ENCODE results near the gene SEMG2.

The SEMG2 gene

DNA sequence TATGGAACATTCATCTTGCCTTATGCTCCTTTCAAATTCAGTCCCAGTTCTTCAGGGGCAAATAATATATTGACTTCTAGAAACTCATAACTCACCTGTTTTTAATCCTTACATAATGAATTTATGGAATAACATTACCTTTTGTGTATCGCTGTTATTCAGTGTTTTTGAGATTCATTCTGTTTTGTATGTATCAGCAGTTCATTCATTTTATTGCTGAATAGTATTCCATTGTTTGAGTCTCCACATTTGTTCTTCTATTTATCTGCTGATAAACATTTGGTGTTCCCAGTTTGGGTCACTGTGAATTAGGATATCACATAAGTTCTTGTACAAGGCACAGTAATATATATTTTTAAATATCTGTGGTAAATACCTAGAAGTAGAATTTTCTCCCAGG lies 5.1 kb downstream of the SEMG2 start:
- Histone ChIP-seq H3K9me3 (ENCODE audit: control insufficient read depth, low read length) (no peaks in the 10 kb centered on the region), H3K27me3 (replicated peaks; ENCODE audit: control insufficient read depth, insufficient read depth, low read length, poor library complexity, severe bottlenecking) (no peaks in the 10 kb centered on the region), H3K36me3 (ENCODE audit: control insufficient read depth, insufficient read depth, low read length) (no peaks in the 10 kb centered on the region), H3K4me1 (ENCODE audit: control insufficient read depth, insufficient read depth, low read length, poor library complexity, severe bottlenecking) (no peaks in the 10 kb centered on the region), H3K4me3 (ENCODE audit: insufficient read depth, low read depth, low read length, poor library complexity, severe bottlenecking) (no peak overlapping the region), H3K27ac (ENCODE audit: insufficient read depth, low read length, poor library complexity, severe bottlenecking) (no peak overlapping the region)
- DNase-seq = no peak

DNA sequence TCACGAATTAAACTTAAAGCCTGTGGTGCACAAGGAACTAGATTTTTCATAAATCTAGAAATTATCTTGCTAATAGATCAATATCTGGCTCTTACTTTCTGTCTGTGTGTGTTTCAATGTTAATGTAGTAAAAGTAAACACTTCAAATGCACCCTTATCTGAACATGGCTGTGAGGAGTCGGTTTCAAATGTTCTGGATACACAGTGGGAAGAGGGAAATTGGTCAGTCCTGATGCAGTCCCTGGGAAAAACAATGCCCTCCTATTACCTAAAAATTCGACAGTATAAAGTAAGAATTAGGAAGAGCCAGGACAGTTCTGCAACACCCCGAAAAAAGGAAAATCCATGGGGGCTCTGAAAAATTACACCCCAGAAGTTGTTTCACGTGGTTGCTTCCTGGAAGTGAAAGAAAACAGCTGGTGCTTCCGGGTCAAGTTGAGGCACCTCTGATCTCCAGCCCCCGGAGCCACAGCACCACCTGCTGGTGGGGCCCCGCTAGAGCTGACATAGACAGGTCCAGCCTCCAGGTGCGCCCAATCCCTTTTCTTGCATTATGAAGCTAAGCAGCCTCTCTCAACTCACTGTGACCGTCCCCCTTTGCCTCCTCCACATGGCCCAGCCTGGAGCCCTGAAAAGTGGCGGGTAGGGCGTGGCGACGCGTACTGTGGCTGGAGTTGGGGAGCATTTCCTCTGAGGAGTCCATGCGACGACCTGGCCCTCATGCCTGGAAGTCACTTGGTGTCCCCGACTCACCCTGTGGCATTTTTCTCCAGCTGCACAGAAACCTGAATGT lies 8.3 kb downstream of the SEMG2 start:
- H3K27ac ChIP-seq (ENCODE audit: insufficient read depth, low read length, poor library complexity, severe bottlenecking) = no peak overlapping the region
- no peaks in the 10 kb centered on the region for H3K27me3 ChIP-seq (replicated peaks; ENCODE audit: control insufficient read depth, insufficient read depth, low read length, poor library complexity, severe bottlenecking)
- no peak overlapping the region for H3K4me3 ChIP-seq (ENCODE audit: insufficient read depth, low read depth, low read length, poor library complexity, severe bottlenecking)
- no peaks in the 10 kb centered on the region for H3K9me3 ChIP-seq (ENCODE audit: control insufficient read depth, low read length)
- H3K36me3 ChIP-seq (ENCODE audit: control insufficient read depth, insufficient read depth, low read length) = no peaks in the 10 kb centered on the region
- H3K4me1 ChIP-seq (ENCODE audit: control insufficient read depth, insufficient read depth, low read length, poor library complexity, severe bottlenecking) = no peaks in the 10 kb centered on the region
- DNase-seq = peak in 1 of 3 donors; percentile 6

DNA sequence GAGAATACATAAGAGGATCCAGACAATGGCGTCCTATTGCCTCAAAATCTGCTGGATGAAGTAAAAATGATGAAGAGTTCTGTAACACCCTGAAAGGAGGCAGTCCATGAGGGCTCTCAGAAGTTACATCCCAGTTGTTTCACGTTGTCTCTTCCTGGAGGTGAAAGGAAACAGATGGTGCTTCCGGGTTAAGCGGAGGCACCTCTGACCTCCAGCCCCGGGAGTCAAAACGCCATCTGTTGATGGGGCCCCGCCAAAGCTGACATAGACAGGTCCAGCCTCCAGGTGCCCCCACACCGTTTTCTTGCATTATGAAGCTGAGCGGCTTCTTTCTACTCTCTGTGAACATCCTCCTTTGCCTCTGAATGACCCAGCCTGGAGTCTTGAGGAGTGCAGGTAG lies 9.5 kb downstream of the SEMG2 start:
- H3K4me1 ChIP-seq (ENCODE audit: control insufficient read depth, insufficient read depth, low read length, poor library complexity, severe bottlenecking) = no peaks in the 10 kb centered on the region
- no peaks in the 10 kb centered on the region for H3K36me3 ChIP-seq (ENCODE audit: control insufficient read depth, insufficient read depth, low read length)
- no peak overlapping the region for H3K4me3 ChIP-seq (ENCODE audit: insufficient read depth, low read depth, low read length, poor library complexity, severe bottlenecking)
- DNase-seq = no peak
- H3K27ac ChIP-seq (ENCODE audit: insufficient read depth, low read length, poor library complexity, severe bottlenecking) = no peak overlapping the region
- H3K27me3 ChIP-seq (replicated peaks; ENCODE audit: control insufficient read depth, insufficient read depth, low read length, poor library complexity, severe bottlenecking) = no peaks in the 10 kb centered on the region
- H3K9me3 ChIP-seq (ENCODE audit: control insufficient read depth, low read length) = no peaks in the 10 kb centered on the region

DNA sequence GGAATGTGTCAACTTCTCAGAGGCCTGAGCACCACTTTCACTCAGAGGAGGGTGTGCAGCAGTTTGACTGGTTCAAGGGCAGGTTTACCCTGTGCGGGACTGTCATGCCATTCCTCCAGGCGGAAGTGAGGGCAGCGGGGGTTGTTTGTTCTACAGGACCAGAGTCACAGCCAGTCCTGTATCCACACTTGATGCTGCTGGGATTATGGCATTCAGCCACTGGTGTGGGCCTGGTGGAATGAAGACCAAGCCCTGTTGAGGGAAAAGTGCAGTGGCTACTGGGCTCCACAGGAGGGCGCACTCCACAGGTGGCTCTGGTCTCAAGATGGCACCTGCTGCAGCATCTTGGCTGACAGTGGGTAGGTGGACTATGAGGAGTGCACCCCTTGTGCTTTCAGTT lies 14.8 kb downstream of the SEMG2 start:
- no peak for DNase-seq
- no peaks in the 10 kb centered on the region for H3K36me3 ChIP-seq (ENCODE audit: control insufficient read depth, insufficient read depth, low read length)
- no peak overlapping the region for H3K27ac ChIP-seq (ENCODE audit: insufficient read depth, low read length, poor library complexity, severe bottlenecking)
- no peaks in the 10 kb centered on the region for H3K4me1 ChIP-seq (ENCODE audit: control insufficient read depth, insufficient read depth, low read length, poor library complexity, severe bottlenecking)
- peaks cover 4% of the 10 kb centered on the region for H3K27me3 ChIP-seq (replicated peaks; ENCODE audit: control insufficient read depth, insufficient read depth, low read length, poor library complexity, severe bottlenecking)
- no peak overlapping the region for H3K4me3 ChIP-seq (ENCODE audit: insufficient read depth, low read depth, low read length, poor library complexity, severe bottlenecking)
- no peaks in the 10 kb centered on the region for H3K9me3 ChIP-seq (ENCODE audit: control insufficient read depth, low read length)

DNA sequence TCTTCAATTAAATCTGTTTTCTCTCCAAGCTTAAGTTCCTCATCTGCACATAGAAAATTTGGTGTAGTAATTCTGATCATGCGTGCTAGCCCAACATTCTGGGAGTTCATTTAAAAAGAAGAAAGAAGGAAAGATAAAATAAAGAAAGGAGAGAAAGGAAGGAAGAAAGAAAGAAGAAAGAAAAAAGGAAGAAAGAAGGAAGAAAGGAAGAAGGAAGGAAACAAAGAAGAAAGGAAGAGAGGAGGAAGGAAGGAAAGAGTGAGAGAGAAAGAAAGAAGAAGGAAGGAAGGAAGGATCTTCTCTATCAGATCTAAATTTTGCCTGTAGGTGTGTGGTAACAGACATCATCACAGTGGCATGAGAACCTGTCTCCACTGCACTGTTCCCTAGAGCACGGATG lies 17.0 kb downstream of the SEMG2 start:
- Histone ChIP-seq H3K36me3 (ENCODE audit: control insufficient read depth, insufficient read depth, low read length) (no peaks in the 10 kb centered on the region), H3K9me3 (ENCODE audit: control insufficient read depth, low read length) (no peaks in the 10 kb centered on the region), H3K27me3 (replicated peaks; ENCODE audit: control insufficient read depth, insufficient read depth, low read length, poor library complexity, severe bottlenecking) (peaks cover 4% of the 10 kb centered on the region), H3K4me3 (ENCODE audit: insufficient read depth, low read depth, low read length, poor library complexity, severe bottlenecking) (no peak overlapping the region), H3K4me1 (ENCODE audit: control insufficient read depth, insufficient read depth, low read length, poor library complexity, severe bottlenecking) (no peaks in the 10 kb centered on the region), H3K27ac (ENCODE audit: insufficient read depth, low read length, poor library complexity, severe bottlenecking) (no peak overlapping the region)
- DNase-seq = no peak

DNA sequence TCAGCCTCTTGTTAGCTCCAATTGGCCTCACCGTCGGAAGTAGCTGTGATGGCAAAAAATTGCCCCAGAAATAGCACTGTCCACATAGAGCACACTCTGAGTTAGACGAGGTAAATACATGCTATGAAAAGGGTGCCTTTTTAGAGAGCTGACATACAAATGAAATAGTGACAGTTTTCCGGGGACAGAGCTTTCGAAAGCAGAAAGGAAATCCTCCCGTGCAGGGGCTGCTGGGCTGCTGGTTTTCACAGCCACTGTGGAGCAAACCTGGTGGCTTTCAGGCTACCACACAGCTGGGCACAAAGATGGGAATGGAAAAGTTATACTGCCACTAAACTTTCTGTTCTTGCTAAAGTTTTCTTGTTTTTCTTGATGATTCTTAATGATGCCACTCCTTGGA lies 24.9 kb downstream of the SEMG2 start:
- no peak for DNase-seq
- H3K27ac ChIP-seq (ENCODE audit: insufficient read depth, low read length, poor library complexity, severe bottlenecking) = no peak overlapping the region
- H3K4me1 ChIP-seq (ENCODE audit: control insufficient read depth, insufficient read depth, low read length, poor library complexity, severe bottlenecking) = no peaks in the 10 kb centered on the region
- peaks cover 9% of the 10 kb centered on the region for H3K27me3 ChIP-seq (replicated peaks; ENCODE audit: control insufficient read depth, insufficient read depth, low read length, poor library complexity, severe bottlenecking)
- H3K36me3 ChIP-seq (ENCODE audit: control insufficient read depth, insufficient read depth, low read length) = no peaks in the 10 kb centered on the region
- no peak overlapping the region for H3K4me3 ChIP-seq (ENCODE audit: insufficient read depth, low read depth, low read length, poor library complexity, severe bottlenecking)
- H3K9me3 ChIP-seq (ENCODE audit: control insufficient read depth, low read length) = no peaks in the 10 kb centered on the region

DNA sequence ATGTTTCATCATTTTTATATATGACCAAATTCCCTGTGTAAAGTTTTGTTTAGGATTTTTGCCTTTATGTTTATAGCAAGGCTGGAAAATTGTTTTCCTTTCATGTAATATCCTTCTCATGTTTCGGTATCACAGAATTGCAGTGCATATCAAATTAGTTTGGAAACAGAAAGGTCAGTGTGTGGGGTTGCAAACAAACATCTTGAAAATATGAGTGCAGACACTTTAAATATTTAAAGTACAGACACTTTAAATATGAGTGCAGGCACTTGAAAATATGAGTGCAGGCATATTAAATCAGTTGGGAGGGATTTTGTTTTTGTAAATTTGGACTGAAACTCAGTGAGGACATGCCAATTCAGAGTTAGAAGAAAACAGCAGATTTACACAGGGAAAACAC lies 26.7 kb downstream of the SEMG2 start:
- Histone ChIP-seq H3K9me3 (ENCODE audit: control insufficient read depth, low read length) (no peaks in the 10 kb centered on the region), H3K4me3 (ENCODE audit: insufficient read depth, low read depth, low read length, poor library complexity, severe bottlenecking) (no peak overlapping the region), H3K4me1 (ENCODE audit: control insufficient read depth, insufficient read depth, low read length, poor library complexity, severe bottlenecking) (no peaks in the 10 kb centered on the region), H3K36me3 (ENCODE audit: control insufficient read depth, insufficient read depth, low read length) (no peaks in the 10 kb centered on the region), H3K27ac (ENCODE audit: insufficient read depth, low read length, poor library complexity, severe bottlenecking) (no peak overlapping the region), H3K27me3 (replicated peaks; ENCODE audit: control insufficient read depth, insufficient read depth, low read length, poor library complexity, severe bottlenecking) (peaks cover 9% of the 10 kb centered on the region)
- no peak for DNase-seq

DNA sequence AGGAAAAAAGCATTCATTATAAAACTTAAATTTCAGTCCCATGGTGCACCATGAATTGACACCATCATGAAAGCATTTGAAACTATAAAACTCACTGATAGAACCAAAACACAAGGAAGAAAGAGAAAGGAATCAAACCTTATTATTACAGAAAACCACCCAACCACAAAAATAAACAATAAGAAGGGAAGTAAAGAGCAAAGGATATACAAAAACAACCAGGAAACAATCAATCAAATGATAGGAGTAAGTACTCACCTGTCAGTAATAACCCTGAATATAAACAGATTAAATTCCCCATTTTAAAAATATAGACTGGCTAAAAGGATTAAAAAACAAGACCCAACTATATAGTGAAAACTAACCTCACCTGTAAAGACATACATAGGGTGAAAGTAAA lies 27.4 kb downstream of the SEMG2 start:
- Histone ChIP-seq H3K4me3 (ENCODE audit: insufficient read depth, low read depth, low read length, poor library complexity, severe bottlenecking) (no peak overlapping the region), H3K36me3 (ENCODE audit: control insufficient read depth, insufficient read depth, low read length) (no peaks in the 10 kb centered on the region), H3K4me1 (ENCODE audit: control insufficient read depth, insufficient read depth, low read length, poor library complexity, severe bottlenecking) (no peaks in the 10 kb centered on the region), H3K9me3 (ENCODE audit: control insufficient read depth, low read length) (no peaks in the 10 kb centered on the region), H3K27me3 (replicated peaks; ENCODE audit: control insufficient read depth, insufficient read depth, low read length, poor library complexity, severe bottlenecking) (peaks cover 9% of the 10 kb centered on the region), H3K27ac (ENCODE audit: insufficient read depth, low read length, poor library complexity, severe bottlenecking) (no peak overlapping the region)
- no peak for DNase-seq

DNA sequence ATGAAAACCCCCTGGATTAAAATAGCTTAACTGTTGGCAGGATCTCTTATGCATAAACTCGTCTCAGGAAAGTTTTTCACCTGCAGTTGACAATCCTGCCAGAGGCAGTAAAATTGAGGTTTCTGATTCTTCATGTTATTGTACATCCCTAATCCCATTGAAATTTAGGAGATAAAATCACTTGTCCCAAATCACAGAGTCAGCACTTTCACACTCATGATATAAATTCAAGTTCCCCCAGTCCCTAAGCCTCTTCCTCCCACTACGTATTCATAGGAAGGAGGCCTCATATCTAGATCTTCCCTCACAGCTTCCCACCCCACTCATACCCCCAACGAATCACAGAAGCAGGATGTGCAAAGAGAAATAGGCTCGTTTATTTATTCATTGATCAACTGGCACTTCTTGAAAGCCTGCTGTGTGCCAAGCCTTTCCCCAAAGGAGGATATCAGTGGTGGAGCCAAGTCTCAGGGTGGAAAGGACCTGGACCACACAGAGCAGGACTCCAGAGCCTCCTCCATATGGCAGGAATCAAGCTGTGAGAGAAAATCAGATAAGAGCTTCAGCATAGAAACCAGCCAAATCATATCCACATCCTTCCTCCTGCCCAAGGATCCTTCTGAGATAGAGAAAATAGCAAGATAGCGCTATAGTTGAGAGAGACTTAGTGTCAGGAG lies 30.8 kb downstream of the SEMG2 start:
- no peak overlapping the region for H3K4me3 ChIP-seq (ENCODE audit: insufficient read depth, low read depth, low read length, poor library complexity, severe bottlenecking)
- H3K36me3 ChIP-seq (ENCODE audit: control insufficient read depth, insufficient read depth, low read length) = no peaks in the 10 kb centered on the region
- DNase-seq = no peak
- H3K27me3 ChIP-seq (replicated peaks; ENCODE audit: control insufficient read depth, insufficient read depth, low read length, poor library complexity, severe bottlenecking) = peaks cover 9% of the 10 kb centered on the region
- H3K9me3 ChIP-seq (ENCODE audit: control insufficient read depth, low read length) = no peaks in the 10 kb centered on the region
- no peak overlapping the region for H3K27ac ChIP-seq (ENCODE audit: insufficient read depth, low read length, poor library complexity, severe bottlenecking)
- H3K4me1 ChIP-seq (ENCODE audit: control insufficient read depth, insufficient read depth, low read length, poor library complexity, severe bottlenecking) = no peaks in the 10 kb centered on the region

DNA sequence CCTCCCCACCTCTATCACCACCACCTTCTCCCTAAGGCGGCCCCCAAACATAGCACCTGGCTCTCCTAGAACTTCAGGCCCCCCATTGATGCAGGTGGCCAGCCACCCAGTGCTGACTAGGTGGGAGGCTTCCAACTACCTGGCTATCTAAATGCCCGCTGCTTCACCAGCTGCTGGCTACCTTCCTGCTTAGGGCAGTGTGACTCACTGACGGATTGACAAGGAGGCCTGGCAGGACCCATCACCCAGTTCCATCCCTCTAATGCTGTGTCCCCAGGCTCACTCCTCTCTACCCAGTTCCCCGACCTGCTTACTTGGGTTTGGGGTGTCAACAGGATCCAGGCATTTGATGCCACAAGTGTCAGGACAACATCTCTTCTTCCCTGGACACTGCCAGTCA lies 32.1 kb downstream of the SEMG2 start:
- H3K4me1 ChIP-seq (ENCODE audit: control insufficient read depth, insufficient read depth, low read length, poor library complexity, severe bottlenecking) = no peaks in the 10 kb centered on the region
- no peak for DNase-seq
- H3K27ac ChIP-seq (ENCODE audit: insufficient read depth, low read length, poor library complexity, severe bottlenecking) = no peak overlapping the region
- H3K36me3 ChIP-seq (ENCODE audit: control insufficient read depth, insufficient read depth, low read length) = no peaks in the 10 kb centered on the region
- no peaks in the 10 kb centered on the region for H3K9me3 ChIP-seq (ENCODE audit: control insufficient read depth, low read length)
- no peak overlapping the region for H3K4me3 ChIP-seq (ENCODE audit: insufficient read depth, low read depth, low read length, poor library complexity, severe bottlenecking)
- H3K27me3 ChIP-seq (replicated peaks; ENCODE audit: control insufficient read depth, insufficient read depth, low read length, poor library complexity, severe bottlenecking) = peaks cover 3% of the 10 kb centered on the region

Data from effector memory CD4-positive, alpha-beta T cell (primary cell).